ENCODE measurements around the gene RPA3. TPM values are rescaled to one million over a fixed set of nuclear protein-coding genes. Genes with fewer than 3 reads are reported as not detected.
A peak's percentile ranks its signal among the peaks of the same experiment; 100 is the strongest.

The RPA3 gene
- total and polyA plus RNA-seq, 2 of the 13 experiments (the other 11 are each of a cell fraction or from before 2014, with no cell fraction given): 38.3 to 154 TPM

- TF ChIP-seq NPAS2 (CRISPR knock-in tag; IDR thresholded peaks at IDR 0.05; ENCODE audit: borderline replicate concordance) (no peak), HIC2 (CRISPR knock-in tag; IDR thresholded peaks at IDR 0.05; ENCODE audit: low read depth) (0 out of 2 replicates have a peak, but pooled peaks have one; percentile 48), ZEB1 (IDR thresholded peaks at IDR 0.05; ENCODE audit: insufficient replicate concordance, low read depth) (no peak), THAP8 (CRISPR knock-in tag; IDR thresholded peaks at IDR 0.05; ENCODE audit: borderline replicate concordance) (no peak), ZSCAN5A (CRISPR knock-in tag; IDR thresholded peaks at IDR 0.05; ENCODE audit: borderline replicate concordance) (no peak), ZBTB21 (CRISPR knock-in tag; IDR thresholded peaks at IDR 0.05) (peak; percentile 70), ADNP (CRISPR knock-in tag; IDR thresholded peaks at IDR 0.05) (no peak), ARID2 (CRISPR knock-in tag; IDR thresholded peaks at IDR 0.05; ENCODE audit: borderline replicate concordance) (no peak), SALL2 (CRISPR knock-in tag; IDR thresholded peaks at IDR 0.05) (peak; percentile 52; the same call in 1 of the 2 replicates), NFATC3 (CRISPR knock-in tag; IDR thresholded peaks at IDR 0.05) (no peak), ZNF597 (CRISPR knock-in tag; IDR thresholded peaks at IDR 0.05) (no peak), ZNF792 (CRISPR knock-in tag; IDR thresholded peaks at IDR 0.05) (peak; percentile 32), KDM5B (CRISPR knock-in tag; IDR thresholded peaks at IDR 0.05; ENCODE audit: borderline replicate concordance) (peak; percentile 38; the same call in 1 of the 2 replicates), MEIS2 (CRISPR knock-in tag; IDR thresholded peaks at IDR 0.05) (peak; percentile 18; the same call in 1 of the 2 replicates), NRL (CRISPR knock-in tag; IDR thresholded peaks at IDR 0.05; ENCODE audit: borderline replicate concordance) (no peak), KAT2B (IDR thresholded peaks at IDR 0.05; ENCODE audit: borderline replicate concordance, low read depth, low read length) (no peak), NR2C2 (CRISPR knock-in tag; IDR thresholded peaks at IDR 0.05; ENCODE audit: borderline replicate concordance) (peak; percentile 97), ZNF616 (CRISPR knock-in tag; IDR thresholded peaks at IDR 0.05; ENCODE audit: low read depth) (0 out of 2 replicates have a peak, but pooled peaks have one; percentile 79)
- TF ChIP-seq, protein P1, sequence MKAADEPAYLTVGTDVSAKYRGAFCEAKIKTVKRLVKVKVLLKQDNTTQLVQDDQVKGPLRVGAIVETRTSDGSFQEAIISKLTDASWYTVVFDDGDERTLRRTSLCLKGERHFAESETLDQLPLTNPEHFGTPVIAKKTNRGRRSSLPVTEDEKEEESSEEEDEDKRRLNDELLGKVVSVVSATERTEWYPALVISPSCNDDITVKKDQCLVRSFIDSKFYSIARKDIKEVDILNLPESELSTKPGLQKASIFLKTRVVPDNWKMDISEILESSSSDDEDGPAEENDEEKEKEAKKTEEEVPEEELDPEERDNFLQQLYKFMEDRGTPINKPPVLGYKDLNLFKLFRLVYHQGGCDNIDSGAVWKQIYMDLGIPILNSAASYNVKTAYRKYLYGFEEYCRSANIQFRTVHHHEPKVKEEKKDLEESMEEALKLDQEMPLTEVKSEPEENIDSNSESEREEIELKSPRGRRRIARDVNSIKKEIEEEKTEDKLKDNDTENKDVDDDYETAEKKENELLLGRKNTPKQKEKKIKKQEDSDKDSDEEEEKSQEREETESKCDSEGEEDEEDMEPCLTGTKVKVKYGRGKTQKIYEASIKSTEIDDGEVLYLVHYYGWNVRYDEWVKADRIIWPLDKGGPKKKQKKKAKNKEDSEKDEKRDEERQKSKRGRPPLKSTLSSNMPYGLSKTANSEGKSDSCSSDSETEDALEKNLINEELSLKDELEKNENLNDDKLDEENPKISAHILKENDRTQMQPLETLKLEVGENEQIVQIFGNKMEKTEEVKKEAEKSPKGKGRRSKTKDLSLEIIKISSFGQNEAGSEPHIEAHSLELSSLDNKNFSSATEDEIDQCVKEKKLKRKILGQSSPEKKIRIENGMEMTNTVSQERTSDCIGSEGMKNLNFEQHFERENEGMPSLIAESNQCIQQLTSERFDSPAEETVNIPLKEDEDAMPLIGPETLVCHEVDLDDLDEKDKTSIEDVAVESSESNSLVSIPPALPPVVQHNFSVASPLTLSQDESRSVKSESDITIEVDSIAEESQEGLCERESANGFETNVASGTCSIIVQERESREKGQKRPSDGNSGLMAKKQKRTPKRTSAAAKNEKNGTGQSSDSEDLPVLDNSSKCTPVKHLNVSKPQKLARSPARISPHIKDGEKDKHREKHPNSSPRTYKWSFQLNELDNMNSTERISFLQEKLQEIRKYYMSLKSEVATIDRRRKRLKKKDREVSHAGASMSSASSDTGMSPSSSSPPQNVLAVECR (CRISPR knock-in tag; IDR thresholded peaks at IDR 0.05; ENCODE audit: borderline replicate concordance): peak; percentile 98
These were observed 77.9 kb downstream of the RPA3 start, which contains the start of gene UMAD1 (continued) for GRCh38 chr7:7640221-7641128.

Data from HepG2 (cell line).